ENCODE results near the gene HPCAL1.

HPCAL1 gene

GRCh38 chr2:10256515-10257031 is 46.1 kb upstream of the HPCAL1 start:
- no peak for DNase-seq
- H3K79me1 ChIP-seq (ENCODE audit: low read length), result no peaks in the 10 kb centered on the region
- H3K4me1 ChIP-seq (ENCODE audit: control insufficient read depth, low read depth, low read length), result no peaks in the 10 kb centered on the region
- H3K56ac ChIP-seq (ENCODE audit: low read length), result no peak overlapping the region
- no peak overlapping the region for H3K4me3 ChIP-seq (ENCODE audit: low read length)
- no CpG with 5 or more reads among the region's 17 CpGs for WGBS (ENCODE audit: extremely low coverage, insufficient coverage, low lambda C conversion rate)
- no peaks in the 10 kb centered on the region for H3K36me3 ChIP-seq (ENCODE audit: control insufficient read depth, insufficient read depth, low read length)
- H3K4me2 ChIP-seq (ENCODE audit: low read length), result no peak overlapping the region
- no peak overlapping the region for H3K4ac ChIP-seq (ENCODE audit: low read depth, low read length)
- H2BK5ac ChIP-seq (ENCODE audit: low read length), result no peak overlapping the region
- no peak overlapping the region for H3K23ac ChIP-seq (ENCODE audit: low read length)
- H3K9ac ChIP-seq (ENCODE audit: low read length), result no peak overlapping the region
- H2BK15ac ChIP-seq (replicated peaks; ENCODE audit: low read depth), result no peak overlapping the region
- H3K27ac ChIP-seq (ENCODE audit: low read depth, low read length), result no peak overlapping the region
- no peak overlapping the region for H2AK5ac ChIP-seq (ENCODE audit: low read length)
- no peak overlapping the region for H4K5ac ChIP-seq (ENCODE audit: low read length)
- no peaks in the 10 kb centered on the region for H3K79me2 ChIP-seq (ENCODE audit: control insufficient read depth, insufficient read depth, low read length)
- no peak overlapping the region for H4K8ac ChIP-seq (ENCODE audit: low read depth, low read length)
- no peak overlapping the region for H3K18ac ChIP-seq (ENCODE audit: low read length)
- H2BK120ac ChIP-seq (ENCODE audit: low read depth, low read length), result no peak overlapping the region
- no peaks in the 10 kb centered on the region for H3K27me3 ChIP-seq (ENCODE audit: insufficient read depth, low read length, poor library complexity)

DNA sequence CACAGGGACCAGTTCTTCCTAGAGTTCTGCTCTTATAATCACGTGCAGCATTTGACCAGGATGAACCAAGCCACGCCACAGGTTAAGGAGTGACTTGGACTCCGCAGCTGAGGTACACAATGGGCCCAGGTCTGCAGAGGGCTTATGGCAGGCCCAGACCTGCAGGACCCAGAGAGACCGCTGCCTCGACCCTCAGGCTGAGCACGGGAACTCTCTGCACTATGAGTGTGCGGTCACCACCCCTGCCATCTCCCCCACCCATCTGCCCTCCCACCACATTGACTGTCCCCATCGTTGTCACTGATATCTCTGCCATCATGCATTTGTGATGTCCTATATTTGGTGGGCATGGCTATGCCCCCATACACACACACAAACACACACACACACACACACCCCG is 45.7 kb upstream of the HPCAL1 start:
- Histone ChIP-seq H3K23ac (ENCODE audit: low read length) (no peak overlapping the region), H3K4me1 (ENCODE audit: control insufficient read depth, low read depth, low read length) (no peaks in the 10 kb centered on the region), H4K5ac (ENCODE audit: low read length) (no peak overlapping the region), H3K79me2 (ENCODE audit: control insufficient read depth, insufficient read depth, low read length) (no peaks in the 10 kb centered on the region), H3K27me3 (ENCODE audit: insufficient read depth, low read length, poor library complexity) (no peaks in the 10 kb centered on the region), H3K4ac (ENCODE audit: low read depth, low read length) (no peak overlapping the region), H3K18ac (ENCODE audit: low read length) (no peak overlapping the region), H3K4me2 (ENCODE audit: low read length) (no peak overlapping the region), H3K36me3 (ENCODE audit: control insufficient read depth, insufficient read depth, low read length) (no peaks in the 10 kb centered on the region), H2BK120ac (ENCODE audit: low read depth, low read length) (no peak overlapping the region), H3K27ac (ENCODE audit: low read depth, low read length) (no peak overlapping the region), H3K79me1 (ENCODE audit: low read length) (no peaks in the 10 kb centered on the region), H4K8ac (ENCODE audit: low read depth, low read length) (no peak overlapping the region), H2BK15ac (replicated peaks; ENCODE audit: low read depth) (no peak overlapping the region), H2AK5ac (ENCODE audit: low read length) (no peak overlapping the region), H2BK5ac (ENCODE audit: low read length) (no peak overlapping the region), H3K9ac (ENCODE audit: low read length) (no peak overlapping the region), H3K56ac (ENCODE audit: low read length) (no peak overlapping the region), H3K4me3 (ENCODE audit: low read length) (no peak overlapping the region)
- WGBS (ENCODE audit: extremely low coverage, insufficient coverage, low lambda C conversion rate), result no CpG with 5 or more reads among the region's 9 CpGs
- no peak for DNase-seq

GRCh38 chr2:10257500-10258147 is 45.1 kb upstream of the HPCAL1 start:
- Histone ChIP-seq H3K4ac (ENCODE audit: low read depth, low read length) (no peak overlapping the region), H3K27me3 (ENCODE audit: insufficient read depth, low read length, poor library complexity) (no peaks in the 10 kb centered on the region), H3K56ac (ENCODE audit: low read length) (no peak overlapping the region), H2AK5ac (ENCODE audit: low read length) (no peak overlapping the region), H2BK120ac (ENCODE audit: low read depth, low read length) (no peak overlapping the region), H3K23ac (ENCODE audit: low read length) (no peak overlapping the region), H3K18ac (ENCODE audit: low read length) (no peak overlapping the region), H3K27ac (ENCODE audit: low read depth, low read length) (no peak overlapping the region), H4K8ac (ENCODE audit: low read depth, low read length) (no peak overlapping the region), H4K5ac (ENCODE audit: low read length) (no peak overlapping the region), H3K4me2 (ENCODE audit: low read length) (no peak overlapping the region), H3K79me2 (ENCODE audit: control insufficient read depth, insufficient read depth, low read length) (no peaks in the 10 kb centered on the region), H3K4me3 (ENCODE audit: low read length) (no peak overlapping the region), H3K9ac (ENCODE audit: low read length) (no peak overlapping the region), H3K36me3 (ENCODE audit: control insufficient read depth, insufficient read depth, low read length) (no peaks in the 10 kb centered on the region), H3K4me1 (ENCODE audit: control insufficient read depth, low read depth, low read length) (no peaks in the 10 kb centered on the region), H2BK15ac (replicated peaks; ENCODE audit: low read depth) (no peak overlapping the region), H3K79me1 (ENCODE audit: low read length) (no peaks in the 10 kb centered on the region), H2BK5ac (ENCODE audit: low read length) (no peak overlapping the region)
- DNase-seq, result no peak
- no CpG with 5 or more reads among the region's 16 CpGs for WGBS (ENCODE audit: extremely low coverage, insufficient coverage, low lambda C conversion rate)

- Histone ChIP-seq H3K79me2 (ENCODE audit: control insufficient read depth, insufficient read depth, low read length) (no peaks in the 10 kb centered on the region), H2BK120ac (ENCODE audit: low read depth, low read length) (no peak overlapping the region), H4K5ac (ENCODE audit: low read length) (no peak overlapping the region), H2BK15ac (replicated peaks; ENCODE audit: low read depth) (no peak overlapping the region), H4K8ac (ENCODE audit: low read depth, low read length) (no peak overlapping the region), H3K56ac (ENCODE audit: low read length) (no peak overlapping the region), H3K36me3 (ENCODE audit: control insufficient read depth, insufficient read depth, low read length) (no peaks in the 10 kb centered on the region), H3K23ac (ENCODE audit: low read length) (no peak overlapping the region), H3K27me3 (ENCODE audit: insufficient read depth, low read length, poor library complexity) (no peaks in the 10 kb centered on the region), H3K4me2 (ENCODE audit: low read length) (no peak overlapping the region), H3K4me3 (ENCODE audit: low read length) (no peak overlapping the region), H3K9ac (ENCODE audit: low read length) (no peak overlapping the region), H2BK5ac (ENCODE audit: low read length) (no peak overlapping the region), H3K79me1 (ENCODE audit: low read length) (no peaks in the 10 kb centered on the region), H3K4ac (ENCODE audit: low read depth, low read length) (no peak overlapping the region), H3K18ac (ENCODE audit: low read length) (no peak overlapping the region), H3K4me1 (ENCODE audit: control insufficient read depth, low read depth, low read length) (no peaks in the 10 kb centered on the region), H3K27ac (ENCODE audit: low read depth, low read length) (no peak overlapping the region), H2AK5ac (ENCODE audit: low read length) (no peak overlapping the region)
- WGBS (ENCODE audit: extremely low coverage, insufficient coverage, low lambda C conversion rate), result no CpG with 5 or more reads among the region's 5 CpGs
- DNase-seq, result no peak
These were observed 44.4 kb upstream of the HPCAL1 start for GRCh38 chr2:10258326-10258725.

DNA sequence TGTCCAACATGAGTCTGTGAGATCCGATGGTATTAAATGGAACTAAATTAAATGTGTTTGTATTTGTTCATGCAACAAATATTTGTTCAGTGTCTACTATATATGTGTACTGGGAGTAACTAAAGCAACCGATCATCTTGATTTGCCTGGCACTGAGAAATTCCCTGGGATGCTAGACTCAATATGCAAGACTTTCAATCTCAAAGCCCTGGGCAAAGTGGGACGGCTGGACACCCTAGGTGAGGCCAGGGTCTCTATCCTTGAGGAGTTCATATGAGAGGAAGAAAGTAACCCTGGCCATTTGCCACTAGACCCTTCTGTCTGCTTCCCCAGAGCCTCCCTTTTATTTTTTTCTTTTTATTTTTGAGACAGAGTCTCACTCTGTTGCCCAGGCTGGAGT is 44.0 kb upstream of the HPCAL1 start:
- H3K4me2 ChIP-seq (ENCODE audit: low read length), result no peak overlapping the region
- H4K5ac ChIP-seq (ENCODE audit: low read length), result no peak overlapping the region
- H2BK15ac ChIP-seq (replicated peaks; ENCODE audit: low read depth), result no peak overlapping the region
- no peaks in the 10 kb centered on the region for H3K79me1 ChIP-seq (ENCODE audit: low read length)
- no peak overlapping the region for H3K9ac ChIP-seq (ENCODE audit: low read length)
- H3K4me3 ChIP-seq (ENCODE audit: low read length), result no peak overlapping the region
- no peak overlapping the region for H3K4ac ChIP-seq (ENCODE audit: low read depth, low read length)
- H3K4me1 ChIP-seq (ENCODE audit: control insufficient read depth, low read depth, low read length), result no peaks in the 10 kb centered on the region
- H2AK5ac ChIP-seq (ENCODE audit: low read length), result no peak overlapping the region
- WGBS (ENCODE audit: extremely low coverage, insufficient coverage, low lambda C conversion rate), result no CpG with 5 or more reads among the region's 3 CpGs
- no peaks in the 10 kb centered on the region for H3K79me2 ChIP-seq (ENCODE audit: control insufficient read depth, insufficient read depth, low read length)
- no peak overlapping the region for H3K18ac ChIP-seq (ENCODE audit: low read length)
- H3K23ac ChIP-seq (ENCODE audit: low read length), result no peak overlapping the region
- H3K56ac ChIP-seq (ENCODE audit: low read length), result no peak overlapping the region
- no peak overlapping the region for H2BK5ac ChIP-seq (ENCODE audit: low read length)
- H3K36me3 ChIP-seq (ENCODE audit: control insufficient read depth, insufficient read depth, low read length), result no peaks in the 10 kb centered on the region
- no peak overlapping the region for H4K8ac ChIP-seq (ENCODE audit: low read depth, low read length)
- H3K27me3 ChIP-seq (ENCODE audit: insufficient read depth, low read length, poor library complexity), result no peaks in the 10 kb centered on the region
- DNase-seq, result no peak
- no peak overlapping the region for H3K27ac ChIP-seq (ENCODE audit: low read depth, low read length)
- no peak overlapping the region for H2BK120ac ChIP-seq (ENCODE audit: low read depth, low read length)

GRCh38 chr2:10260130-10260529 is 42.6 kb upstream of the HPCAL1 start:
- no peak overlapping the region for H2AK5ac ChIP-seq (ENCODE audit: low read length)
- H3K36me3 ChIP-seq (ENCODE audit: control insufficient read depth, insufficient read depth, low read length), result no peaks in the 10 kb centered on the region
- no peak overlapping the region for H3K4me3 ChIP-seq (ENCODE audit: low read length)
- DNase-seq, result no peak
- H3K27ac ChIP-seq (ENCODE audit: low read depth, low read length), result no peak overlapping the region
- H4K8ac ChIP-seq (ENCODE audit: low read depth, low read length), result no peak overlapping the region
- no peaks in the 10 kb centered on the region for H3K27me3 ChIP-seq (ENCODE audit: insufficient read depth, low read length, poor library complexity)
- H2BK15ac ChIP-seq (replicated peaks; ENCODE audit: low read depth), result no peak overlapping the region
- H3K18ac ChIP-seq (ENCODE audit: low read length), result no peak overlapping the region
- no peak overlapping the region for H3K56ac ChIP-seq (ENCODE audit: low read length)
- H3K9ac ChIP-seq (ENCODE audit: low read length), result no peak overlapping the region
- H2BK120ac ChIP-seq (ENCODE audit: low read depth, low read length), result no peak overlapping the region
- H3K79me2 ChIP-seq (ENCODE audit: control insufficient read depth, insufficient read depth, low read length), result no peaks in the 10 kb centered on the region
- H2BK5ac ChIP-seq (ENCODE audit: low read length), result no peak overlapping the region
- H3K79me1 ChIP-seq (ENCODE audit: low read length), result no peaks in the 10 kb centered on the region
- no peak overlapping the region for H3K4ac ChIP-seq (ENCODE audit: low read depth, low read length)
- no peak overlapping the region for H3K23ac ChIP-seq (ENCODE audit: low read length)
- no peak overlapping the region for H4K5ac ChIP-seq (ENCODE audit: low read length)
- no peak overlapping the region for H3K4me2 ChIP-seq (ENCODE audit: low read length)
- no CpG with 5 or more reads among the region's 12 CpGs for WGBS (ENCODE audit: extremely low coverage, insufficient coverage, low lambda C conversion rate)
- no peaks in the 10 kb centered on the region for H3K4me1 ChIP-seq (ENCODE audit: control insufficient read depth, low read depth, low read length)
